ENCODE data around the gene HSD3B7. TPM values are rescaled to one million over a fixed set of nuclear protein-coding genes. Genes with fewer than 3 reads are reported as not detected.
A peak's percentile ranks its signal among the peaks of the same experiment; 100 is the strongest.

The HSD3B7 gene
- total RNA-seq, 6 donors from 2014 or later = 10.5 to 38.8 (median 21.3) TPM

- 64 to 67% methylated on average over 15 to 16 of the region's 16 CpGs for WGBS, 2 donors
- no peak for DNase-seq
- TF ChIP-seq EP300 (IDR thresholded peaks at IDR 0.05) = no peak
- TF ChIP-seq POLR2A (IDR thresholded peaks at IDR 0.05) = no peak
- Histone ChIP-seq H3K27me3 (no peaks in the 10 kb centered on the region), H3K4me1 (peaks cover 9 to 13% (median 12%) of the 10 kb centered on the region in 4 donors), H3K36me3 (no peaks in the 10 kb centered on the region), H3K27ac (no peak overlapping the region), H3K9me3 (no peaks in the 10 kb centered on the region), H3K4me3 (no peak overlapping the region)
- no peak for ATAC-seq (ENCODE audit: low FRiP score in 2 of 2)
Observed at GRCh38 chr16:31001507-31002249, 16.7 kb downstream of the HSD3B7 start.

GRCh38 chr16:31002250-31002700, 17.3 kb downstream of the HSD3B7 start:
- H3K27ac ChIP-seq = no peak overlapping the region
- no peaks in the 10 kb centered on the region for H3K27me3 ChIP-seq
- TF ChIP-seq EP300 (IDR thresholded peaks at IDR 0.05) = no peak
- TF ChIP-seq, protein P1, sequence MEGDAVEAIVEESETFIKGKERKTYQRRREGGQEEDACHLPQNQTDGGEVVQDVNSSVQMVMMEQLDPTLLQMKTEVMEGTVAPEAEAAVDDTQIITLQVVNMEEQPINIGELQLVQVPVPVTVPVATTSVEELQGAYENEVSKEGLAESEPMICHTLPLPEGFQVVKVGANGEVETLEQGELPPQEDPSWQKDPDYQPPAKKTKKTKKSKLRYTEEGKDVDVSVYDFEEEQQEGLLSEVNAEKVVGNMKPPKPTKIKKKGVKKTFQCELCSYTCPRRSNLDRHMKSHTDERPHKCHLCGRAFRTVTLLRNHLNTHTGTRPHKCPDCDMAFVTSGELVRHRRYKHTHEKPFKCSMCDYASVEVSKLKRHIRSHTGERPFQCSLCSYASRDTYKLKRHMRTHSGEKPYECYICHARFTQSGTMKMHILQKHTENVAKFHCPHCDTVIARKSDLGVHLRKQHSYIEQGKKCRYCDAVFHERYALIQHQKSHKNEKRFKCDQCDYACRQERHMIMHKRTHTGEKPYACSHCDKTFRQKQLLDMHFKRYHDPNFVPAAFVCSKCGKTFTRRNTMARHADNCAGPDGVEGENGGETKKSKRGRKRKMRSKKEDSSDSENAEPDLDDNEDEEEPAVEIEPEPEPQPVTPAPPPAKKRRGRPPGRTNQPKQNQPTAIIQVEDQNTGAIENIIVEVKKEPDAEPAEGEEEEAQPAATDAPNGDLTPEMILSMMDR (IDR thresholded peaks at IDR 0.05) = no peak
- TF ChIP-seq POLR2AphosphoS5 (IDR thresholded peaks at IDR 0.05) = no peak
- TF ChIP-seq POLR2A (IDR thresholded peaks at IDR 0.05) = no peak
- no peaks in the 10 kb centered on the region for H3K36me3 ChIP-seq
- peaks cover 3 to 7% (median 6%) of the 10 kb centered on the region in 4 donors for H3K4me1 ChIP-seq
- ATAC-seq (ENCODE audit: low FRiP score in 2 of 2) (no peak), DNase-seq (no peak)
- no peaks in the 10 kb centered on the region for H3K9me3 ChIP-seq
- H3K4me3 ChIP-seq = no peak overlapping the region
- WGBS, 2 donors = 71 to 78% methylated on average over 1 to 10 of the region's 10 CpGs

- TF ChIP-seq POLR2A (IDR thresholded peaks at IDR 0.05) = no peak
- TF ChIP-seq, protein P1 (IDR thresholded peaks at IDR 0.05) = no peak
- no peak for TF ChIP-seq POLR2AphosphoS5 (IDR thresholded peaks at IDR 0.05)
- no peak for TF ChIP-seq EP300 (IDR thresholded peaks at IDR 0.05)
- peak in 1 of 2 donors; percentile 20 for ATAC-seq (ENCODE audit: low FRiP score in 2 of 2)
- WGBS, 2 donors = 67 to 87% methylated on average over 3 to 9 of the region's 9 CpGs
Observed at GRCh38 chr16:31002862-31003341, 17.9 kb downstream of the HSD3B7 start.

DNA sequence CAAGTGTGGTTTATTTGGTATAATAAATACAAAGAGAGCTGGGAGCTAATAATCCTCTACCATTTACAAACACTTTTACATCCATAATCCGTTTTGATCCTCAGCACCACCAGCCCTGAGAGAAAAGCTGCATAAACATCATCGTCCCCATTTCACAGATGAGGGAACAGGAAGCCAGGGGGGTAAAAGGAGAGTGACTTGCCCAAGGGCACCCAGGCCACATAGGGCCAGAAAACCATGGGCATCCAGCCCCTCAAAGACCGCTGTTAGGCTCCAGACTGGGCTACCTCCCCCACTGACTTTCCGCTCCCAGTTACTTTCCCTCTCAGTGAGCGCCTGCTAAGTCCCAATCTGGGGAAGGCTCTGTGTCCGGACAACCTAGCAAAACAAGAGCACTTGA, 18.7 kb downstream of the HSD3B7 start:
- ATAC-seq (ENCODE audit: low FRiP score in 2 of 2) (no peak), DNase-seq (no peak)
- H3K9me3 ChIP-seq = no peaks in the 10 kb centered on the region
- no peaks in the 10 kb centered on the region for H3K4me1 ChIP-seq
- TF ChIP-seq, protein P1 (IDR thresholded peaks at IDR 0.05) = no peak
- TF ChIP-seq POLR2A (IDR thresholded peaks at IDR 0.05) (no peak), POLR2AphosphoS5 (IDR thresholded peaks at IDR 0.05) (no peak), EP300 (IDR thresholded peaks at IDR 0.05) (no peak)
- H3K27me3 ChIP-seq = peaks cover 0 to 3% (median 0%) of the 10 kb centered on the region in 4 donors
- WGBS, 2 donors = 77 to 78% methylated on average over 6 of the region's 6 CpGs
- H3K36me3 ChIP-seq = no peaks in the 10 kb centered on the region
- no peak overlapping the region for H3K27ac ChIP-seq
- H3K4me3 ChIP-seq = no peak overlapping the region

More at GRCh38 chr16:31002862-31003341, 17.9 kb downstream of the HSD3B7 start:
- no peak for DNase-seq
- H3K4me3 ChIP-seq = no peak overlapping the region
- H3K4me1 ChIP-seq = peaks cover 0 to under 1% (median under 1%) of the 10 kb centered on the region in 4 donors
- no peak overlapping the region for H3K27ac ChIP-seq
- H3K9me3 ChIP-seq = no peaks in the 10 kb centered on the region
- no peaks in the 10 kb centered on the region for H3K36me3 ChIP-seq
- H3K27me3 ChIP-seq = no peaks in the 10 kb centered on the region

DNA sequence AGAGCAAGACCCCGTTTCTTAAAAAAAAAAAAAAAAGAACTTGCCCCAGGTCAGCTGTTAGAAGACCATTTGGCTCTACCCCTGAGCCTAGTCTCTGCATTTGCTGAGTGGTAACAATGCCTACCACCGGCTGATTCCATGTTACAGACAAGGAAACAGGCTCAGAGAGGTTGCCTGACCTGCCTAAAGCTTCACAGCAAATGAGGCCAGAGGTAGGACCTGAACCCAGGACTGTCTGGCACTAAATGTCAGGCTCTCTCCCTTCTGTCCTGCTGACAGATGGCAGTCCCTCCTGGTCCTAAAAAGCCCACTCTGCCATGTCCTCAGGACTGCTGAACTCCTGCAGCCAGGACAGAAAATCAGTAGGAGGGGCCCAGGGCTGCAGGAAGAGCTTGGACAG, 19.7 kb downstream of the HSD3B7 start:
- Histone ChIP-seq H3K27me3 (peaks cover 0 to 10% (median 2%) of the 10 kb centered on the region in 4 donors), H3K36me3 (no peaks in the 10 kb centered on the region)
- 70 to 77% methylated on average over 2 of the region's 2 CpGs for WGBS, 2 donors

More for the DNA sequence above, 19.7 kb downstream of the HSD3B7 start:
- ATAC-seq (ENCODE audit: low FRiP score in 2 of 2) = no peak
- H3K27ac ChIP-seq = no peak overlapping the region
- no peaks in the 10 kb centered on the region for H3K4me1 ChIP-seq
- no peak overlapping the region for H3K4me3 ChIP-seq
- H3K9me3 ChIP-seq = no peaks in the 10 kb centered on the region
- TF ChIP-seq EP300 (IDR thresholded peaks at IDR 0.05) (no peak), POLR2A (IDR thresholded peaks at IDR 0.05) (no peak)
- DNase-seq = no peak
